Astrocyte of the hippocampus (primary cell): Measurements from ENCODE around the gene GRK5.

ENCODE experiments used
- DNase-seq: peaks from one replicate; pipeline ENCODE4 v3.0.0; 2011; ENCODE audit warnings: low read depth, low spot score

The GRK5 gene

GRCh38 chr10:119377958-119378736, 170.8 kb downstream of the GRK5 start:
- peak; percentile 67 for DNase-seq

GRCh38 chr10:119378737-119379067, 171.3 kb downstream of the GRK5 start:
- no peak for DNase-seq

- no peak for DNase-seq
These were observed 172.2 kb downstream of the GRK5 start for GRCh38 chr10:119379466-119380071.

GRCh38 chr10:119383174-119383856, 175.9 kb downstream of the GRK5 start:
- no peak for DNase-seq

- DNase-seq, result no peak
These were observed 176.8 kb downstream of the GRK5 start for GRCh38 chr10:119384127-119384526.

GRCh38 chr10:119386666-119387065, 179.3 kb downstream of the GRK5 start:
- DNase-seq, result no peak

GRCh38 chr10:119388849-119389345, 181.5 kb downstream of the GRK5 start:
- no peak for DNase-seq

- DNase-seq, result no peak
These were observed 184.3 kb downstream of the GRK5 start for GRCh38 chr10:119391440-119392251.

- DNase-seq, result no peak
These were observed 185.6 kb downstream of the GRK5 start for GRCh38 chr10:119393019-119393418.

- DNase-seq, result no peak
These were observed 186.1 kb downstream of the GRK5 start for GRCh38 chr10:119393421-119393820.

- DNase-seq, result no peak
These were observed 186.5 kb downstream of the GRK5 start for GRCh38 chr10:119393845-119394244.

GRCh38 chr10:119394657-119395279, 187.4 kb downstream of the GRK5 start:
- DNase-seq, result no peak

GRCh38 chr10:119395280-119396007, 188.1 kb downstream of the GRK5 start:
- peak; percentile 71 for DNase-seq

GRCh38 chr10:119396008-119396708, 188.8 kb downstream of the GRK5 start:
- DNase-seq, result no peak

- DNase-seq, result no peak
These were observed 189.3 kb downstream of the GRK5 start for GRCh38 chr10:119396709-119397071.

- no peak for DNase-seq
These were observed 190.0 kb downstream of the GRK5 start for GRCh38 chr10:119397416-119397815.

GRCh38 chr10:119398996-119399395, 191.6 kb downstream of the GRK5 start:
- DNase-seq, result no peak

- no peak for DNase-seq
These were observed 192.1 kb downstream of the GRK5 start for GRCh38 chr10:119399466-119399865.

- DNase-seq, result peak; percentile 62
These were observed 194.5 kb downstream of the GRK5 start for GRCh38 chr10:119401671-119402395.
